Activated CD4-positive, alpha-beta T cell treated with anti-CD3 and anti-CD28 coated beads for 48 hours (primary cell): Measurements from ENCODE around the gene IGSF3.
"Not testable (repeated sequence)": the region's sequence is repeated elsewhere in the genome, so short reads cannot be mapped to it uniquely, and the experiment has no call there.

Experiments used
- DNase-seq: peaks from one replicate; pipeline ENCODE4 v3.0.0-alpha.2; 2020

The IGSF3 gene

GRCh38 chr1:116595065-116595840, 72.3 kb downstream of the IGSF3 start:
- not testable (repeated sequence) for DNase-seq

GRCh38 chr1:116593977-116594376, 73.6 kb downstream of the IGSF3 start:
- DNase-seq: not testable (repeated sequence)

DNA sequence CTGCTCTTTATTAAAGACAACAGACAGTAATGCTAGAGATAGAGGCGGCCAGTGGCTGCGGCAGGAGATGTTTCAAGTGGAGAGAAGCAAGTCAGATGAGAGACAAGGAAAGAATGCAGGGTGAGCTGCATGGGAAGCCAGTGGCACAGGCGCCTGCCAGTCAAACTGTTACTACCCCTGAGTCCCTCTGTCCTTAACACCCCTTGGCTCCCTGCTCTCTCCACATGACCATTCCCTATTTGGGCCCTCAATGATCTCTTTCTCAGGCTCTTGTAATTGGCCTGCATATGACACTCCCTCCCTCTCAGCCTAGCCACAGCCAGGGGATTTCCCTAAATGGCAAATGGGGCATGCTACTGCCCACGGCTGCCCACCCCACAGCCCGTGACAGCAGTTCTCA, 74.1 kb downstream of the IGSF3 start:
- DNase-seq: not testable (repeated sequence)

DNA sequence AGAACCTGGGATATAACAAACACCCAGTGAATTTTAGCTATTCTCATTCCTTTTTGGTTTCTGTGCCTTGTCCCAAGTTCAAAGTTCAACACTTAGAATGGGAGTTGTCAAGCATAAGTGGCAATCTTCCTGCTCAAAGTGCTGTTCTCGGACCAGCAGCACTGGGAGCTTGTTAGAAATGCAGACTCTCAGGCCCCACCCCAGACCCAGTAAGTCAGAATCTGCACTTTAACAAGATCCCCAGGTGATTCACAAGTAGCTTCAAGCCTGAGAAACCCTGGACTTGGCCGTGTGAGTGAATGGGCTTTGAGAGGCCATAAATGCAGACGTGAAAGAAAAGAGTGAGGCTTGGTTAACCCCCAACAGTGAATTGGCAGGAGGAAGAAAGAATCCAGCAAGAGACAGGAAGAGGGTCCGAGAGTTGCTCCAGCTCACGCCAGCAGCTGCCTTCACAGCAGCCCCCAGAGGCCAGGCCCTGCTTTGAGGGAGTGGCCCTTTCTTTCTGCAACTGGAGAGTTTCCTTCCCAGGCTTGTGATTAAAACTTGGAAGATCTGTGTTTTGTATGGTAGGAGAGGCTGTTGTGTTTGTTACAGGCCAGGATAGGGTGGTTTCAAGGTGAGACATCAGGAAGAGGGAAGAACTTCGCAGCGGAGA, 75.5 kb downstream of the IGSF3 start:
- not testable (repeated sequence) for DNase-seq

GRCh38 chr1:116591006-116591950, 76.3 kb downstream of the IGSF3 start:
- DNase-seq: not testable (repeated sequence)

DNA sequence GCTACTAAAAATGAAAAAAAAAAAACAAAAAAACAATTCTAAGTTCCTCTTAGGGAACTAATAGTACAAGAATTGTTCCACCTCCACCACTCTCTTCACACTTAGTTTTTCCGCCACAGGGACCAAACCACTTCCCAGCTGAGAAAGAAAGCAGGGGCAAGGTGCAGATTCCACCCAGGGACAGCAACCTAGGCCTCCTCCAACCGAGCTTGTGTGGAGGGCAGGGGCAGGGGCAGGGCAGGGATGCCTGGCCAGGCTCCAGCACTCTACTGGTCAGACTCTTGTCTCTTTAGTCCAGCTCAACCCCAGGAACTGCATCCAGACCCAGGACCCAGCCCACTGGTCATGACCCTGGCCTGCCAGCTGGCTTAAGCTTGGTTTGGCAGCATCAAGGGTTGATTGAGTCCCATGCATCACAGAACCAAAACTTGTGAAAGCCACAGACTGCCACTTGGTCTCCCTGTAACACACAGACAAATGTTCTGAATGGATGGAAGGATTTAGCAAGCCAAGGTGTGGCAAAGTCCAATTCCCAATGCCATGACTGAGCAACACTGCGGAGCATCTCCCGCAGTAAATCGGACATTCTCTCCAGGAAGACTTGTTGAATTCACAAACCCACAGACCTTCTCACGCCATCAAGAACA, 77.1 kb downstream of the IGSF3 start:
- not testable (repeated sequence) for DNase-seq

- peak; percentile 36 for DNase-seq
Measured at GRCh38 chr1:116589101-116589735, 78.3 kb downstream of the IGSF3 start.

DNA sequence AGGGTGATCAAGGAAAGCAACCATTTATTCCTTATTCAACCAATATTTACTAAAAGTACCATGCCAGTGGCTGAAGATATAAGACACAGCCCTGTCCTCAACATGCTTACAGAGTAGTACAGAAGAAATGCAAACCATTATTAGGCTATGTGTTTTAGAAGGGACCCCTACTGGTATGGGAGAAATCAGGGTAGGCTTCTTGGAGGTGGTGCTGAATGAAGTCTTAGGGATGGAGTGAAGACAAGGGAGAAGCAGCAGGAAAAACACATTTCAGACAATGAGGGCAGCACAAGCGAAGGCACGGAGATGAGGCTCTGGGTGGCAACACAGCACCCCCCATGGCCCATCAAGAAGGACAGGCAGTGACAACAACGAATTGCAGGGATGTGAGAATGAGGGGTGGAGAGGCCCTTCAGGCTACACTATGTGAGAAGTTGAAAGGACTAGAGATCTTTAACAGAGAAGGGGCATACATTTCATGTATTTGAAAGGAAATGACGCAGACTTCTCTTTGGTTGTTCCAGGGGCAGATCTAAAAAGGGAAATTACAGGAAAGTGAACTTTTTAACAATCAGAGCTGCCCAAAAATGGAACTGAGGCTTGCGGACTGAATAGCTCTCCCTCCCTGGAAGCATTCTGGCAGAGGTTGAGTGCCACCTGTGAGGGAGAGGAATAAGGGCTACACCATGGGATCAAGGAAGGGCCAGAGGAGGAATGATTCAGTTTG, 79.9 kb downstream of the IGSF3 start:
- no peak for DNase-seq

- DNase-seq: no peak
Measured at GRCh38 chr1:116586741-116587143, 80.8 kb downstream of the IGSF3 start.

- no peak for DNase-seq
Measured at GRCh38 chr1:116585886-116586285, 81.6 kb downstream of the IGSF3 start.

DNA sequence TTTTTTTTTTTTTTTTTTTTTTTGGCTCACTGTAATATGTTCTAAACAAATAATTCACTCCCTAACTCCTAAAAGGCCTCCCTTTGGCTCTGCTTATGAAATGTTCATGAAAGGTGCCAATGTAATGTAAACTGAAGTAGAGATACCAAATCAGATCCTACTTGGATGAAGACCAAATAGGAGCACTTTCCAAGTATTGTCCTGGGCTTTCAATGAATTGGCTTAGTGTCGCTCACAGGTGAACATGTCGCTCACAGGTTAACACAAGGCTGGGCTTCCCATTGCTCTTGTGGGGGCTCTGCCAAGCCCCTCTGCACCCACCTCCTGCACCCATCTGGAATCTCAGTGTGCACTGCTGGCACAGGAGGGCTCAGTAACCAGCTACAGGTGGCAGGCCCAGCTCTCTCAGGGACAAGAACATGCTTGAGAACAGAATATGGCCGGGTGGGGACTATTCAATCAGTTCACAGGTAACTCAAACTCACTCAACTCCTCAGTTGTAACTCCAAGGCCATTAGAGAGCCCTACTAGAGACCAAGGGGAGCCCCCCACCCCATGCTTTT, 86.1 kb downstream of the IGSF3 start:
- no peak for DNase-seq

DNA sequence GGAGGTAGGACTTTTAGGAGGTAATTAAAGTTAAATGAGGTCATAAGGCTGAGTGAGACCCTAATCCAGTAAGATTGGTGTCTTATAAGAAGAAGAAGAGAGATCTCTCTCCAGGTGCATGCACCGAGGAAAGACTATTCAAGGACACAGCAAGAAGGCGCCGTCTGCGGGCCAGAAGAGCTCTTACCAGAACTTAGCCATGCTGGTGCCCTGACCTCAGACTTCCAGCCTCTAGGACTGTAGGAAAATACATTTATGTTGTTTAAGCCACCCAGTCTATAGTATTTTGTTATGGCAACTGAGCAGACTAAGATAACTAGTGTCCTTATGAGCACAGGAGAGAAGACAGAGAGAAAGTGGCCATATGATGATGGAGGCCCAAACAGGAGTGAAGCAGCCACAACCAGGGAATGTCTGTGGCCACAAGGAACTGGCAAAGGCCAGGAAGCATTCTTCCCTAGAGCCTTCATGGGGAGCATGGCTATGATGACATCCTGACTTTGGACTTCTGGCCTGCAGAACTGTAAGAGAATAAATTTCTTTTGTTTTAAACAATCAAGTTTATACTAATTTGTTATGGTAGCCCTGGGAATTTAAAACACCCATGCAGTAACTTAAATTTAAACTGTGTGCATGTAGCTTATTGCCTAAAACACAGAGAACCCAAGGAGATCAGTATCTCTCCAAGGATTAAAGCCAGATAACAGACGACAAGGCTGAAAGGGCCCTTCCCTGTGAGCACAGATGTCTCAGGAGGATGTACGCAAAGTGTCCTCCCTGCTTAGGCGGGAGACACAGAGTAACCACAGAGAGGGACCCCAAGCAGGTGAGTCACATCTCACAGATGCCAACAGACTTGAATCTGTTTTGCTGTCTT, 86.8 kb downstream of the IGSF3 start:
- no peak for DNase-seq

DNA sequence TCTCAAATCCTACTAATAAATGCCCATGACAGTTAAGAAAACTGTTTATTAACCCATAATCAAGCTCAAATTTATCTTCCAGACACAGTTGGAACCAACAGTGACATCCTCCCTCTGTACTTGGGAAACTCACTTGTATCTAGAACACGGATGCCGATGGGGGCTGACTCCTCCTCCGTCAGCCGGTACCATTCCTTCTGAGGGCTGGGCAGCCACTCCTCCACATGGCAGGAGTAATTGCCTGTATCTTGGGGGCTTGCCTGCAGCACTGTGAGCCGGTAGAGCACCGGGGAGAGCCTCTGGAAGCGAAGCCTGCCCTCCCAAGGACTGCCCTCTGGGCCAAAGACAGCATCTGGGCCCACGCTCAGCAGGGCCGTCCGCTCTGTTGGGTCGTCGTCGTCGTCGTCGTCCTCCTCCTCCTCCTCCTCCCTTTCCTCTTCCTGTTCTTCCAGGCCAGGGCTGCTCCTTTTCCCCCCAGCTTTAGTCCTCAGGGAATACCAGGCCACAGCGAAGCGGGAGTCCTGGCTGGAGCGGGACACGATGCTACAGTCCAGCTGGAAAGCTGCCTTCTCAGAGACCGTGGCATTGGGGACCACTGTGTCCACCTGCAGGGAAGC, 88.2 kb downstream of the IGSF3 start:
- no peak for DNase-seq

GRCh38 chr1:116578581-116578980, 89.0 kb downstream of the IGSF3 start:
- no peak for DNase-seq

GRCh38 chr1:116577759-116578314, 89.7 kb downstream of the IGSF3 start:
- no peak for DNase-seq

DNA sequence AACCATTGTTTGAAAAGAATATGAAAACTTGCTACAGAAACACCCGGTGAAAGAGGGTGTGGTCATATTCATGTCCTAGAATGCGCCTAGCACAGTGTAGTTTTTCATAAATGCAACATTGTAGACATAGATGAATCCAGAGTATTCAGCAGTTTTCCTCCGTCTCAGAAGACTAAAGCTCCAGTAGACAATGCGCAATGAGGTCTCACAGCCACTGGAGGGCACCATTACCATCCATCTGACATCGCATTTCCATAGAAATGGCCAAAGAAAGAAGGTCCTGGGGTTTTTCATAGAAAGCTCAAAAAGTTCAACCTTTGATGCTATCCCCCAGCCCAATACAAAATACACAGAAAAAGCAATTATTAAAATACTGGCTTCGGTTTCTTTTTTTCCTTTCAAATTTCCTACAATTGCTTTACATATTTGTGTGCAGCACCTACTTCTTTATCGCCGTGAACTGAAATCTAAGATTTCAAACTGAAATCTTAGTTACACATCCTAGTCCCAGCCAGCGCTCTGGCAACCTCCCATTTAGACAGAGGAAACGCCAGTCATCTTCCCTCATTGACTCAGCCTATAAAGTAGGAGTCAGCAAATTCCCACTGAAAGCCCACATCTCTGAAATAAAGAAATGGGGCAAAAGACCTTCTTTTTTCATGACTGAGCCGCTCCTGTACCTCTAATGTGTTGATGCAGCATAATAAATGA, 92.8 kb downstream of the IGSF3 start:
- DNase-seq: peak; percentile 70

- DNase-seq: no peak
Measured at GRCh38 chr1:116573431-116574095, 94.0 kb downstream of the IGSF3 start.
